ENCODE results near the gene RFX4. TPM values are rescaled to one million over a fixed set of nuclear protein-coding genes. Genes with fewer than 3 reads are reported as not detected.
"Not testable (repeated sequence)": the region's sequence is repeated elsewhere in the genome, so short reads cannot be mapped to it uniquely, and the experiment has no call there.

Gene RFX4
- total RNA-seq, 6 experiments from 2014 or later, result not detected

DNA sequence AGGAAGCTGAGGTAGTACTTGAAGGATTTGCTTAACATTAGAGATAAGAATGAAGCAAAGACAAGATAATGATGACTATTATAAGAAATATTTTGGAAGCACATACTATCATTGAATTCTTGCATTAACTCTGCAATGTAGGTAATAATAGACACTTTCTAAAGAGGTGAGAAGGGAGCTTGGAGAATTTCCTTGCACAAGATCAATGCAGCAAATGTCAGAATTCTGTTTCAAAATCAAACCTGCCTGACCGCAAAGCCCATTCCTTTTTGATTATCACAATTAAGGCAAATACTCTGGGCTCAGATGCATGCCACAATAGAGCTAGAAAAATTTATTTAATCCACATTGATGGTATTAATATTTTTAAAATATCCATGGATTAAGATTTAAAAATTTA is 141.3 kb downstream of the RFX4 start:
- TF ChIP-seq, protein P1, sequence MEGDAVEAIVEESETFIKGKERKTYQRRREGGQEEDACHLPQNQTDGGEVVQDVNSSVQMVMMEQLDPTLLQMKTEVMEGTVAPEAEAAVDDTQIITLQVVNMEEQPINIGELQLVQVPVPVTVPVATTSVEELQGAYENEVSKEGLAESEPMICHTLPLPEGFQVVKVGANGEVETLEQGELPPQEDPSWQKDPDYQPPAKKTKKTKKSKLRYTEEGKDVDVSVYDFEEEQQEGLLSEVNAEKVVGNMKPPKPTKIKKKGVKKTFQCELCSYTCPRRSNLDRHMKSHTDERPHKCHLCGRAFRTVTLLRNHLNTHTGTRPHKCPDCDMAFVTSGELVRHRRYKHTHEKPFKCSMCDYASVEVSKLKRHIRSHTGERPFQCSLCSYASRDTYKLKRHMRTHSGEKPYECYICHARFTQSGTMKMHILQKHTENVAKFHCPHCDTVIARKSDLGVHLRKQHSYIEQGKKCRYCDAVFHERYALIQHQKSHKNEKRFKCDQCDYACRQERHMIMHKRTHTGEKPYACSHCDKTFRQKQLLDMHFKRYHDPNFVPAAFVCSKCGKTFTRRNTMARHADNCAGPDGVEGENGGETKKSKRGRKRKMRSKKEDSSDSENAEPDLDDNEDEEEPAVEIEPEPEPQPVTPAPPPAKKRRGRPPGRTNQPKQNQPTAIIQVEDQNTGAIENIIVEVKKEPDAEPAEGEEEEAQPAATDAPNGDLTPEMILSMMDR (IDR thresholded peaks at IDR 0.05), result no peak
- Mint-ChIP-seq H3K27me3 (ENCODE audit: insufficient read depth) (peaks cover 8% of the 10 kb centered on the region; the same call in 1 of the 2 replicates), H3K9me3 (no peaks in the 10 kb centered on the region), H3K36me3 (ENCODE audit: low read depth) (no peaks in the 10 kb centered on the region), H3K4me3 (no peak overlapping the region), H3K4me1 (ENCODE audit: low read depth) (no peaks in the 10 kb centered on the region), H3K27ac (no peak overlapping the region)
- no peak for DNase-seq

DNA sequence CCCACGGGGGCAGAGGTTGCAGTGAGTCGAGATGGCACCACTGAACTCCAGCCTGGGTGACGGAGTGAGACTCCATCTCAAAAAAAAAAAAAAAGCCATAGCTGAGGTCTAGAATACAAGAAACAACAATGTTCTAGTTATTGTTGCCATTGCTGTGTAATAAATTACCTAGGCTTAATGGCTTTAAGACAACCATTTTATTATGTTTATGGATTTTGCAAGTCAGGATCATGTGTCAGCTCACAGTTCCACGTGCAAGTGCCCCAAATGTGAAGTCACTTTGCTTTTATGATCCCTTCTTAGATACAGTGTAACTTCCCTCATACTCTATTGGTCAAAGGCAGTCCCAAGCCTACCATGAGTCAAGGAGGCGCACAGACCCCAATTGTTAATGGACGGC is 142.1 kb downstream of the RFX4 start:
- no peak overlapping the region for H3K4me3 Mint-ChIP-seq
- no peak for DNase-seq
- TF ChIP-seq, protein P1 (IDR thresholded peaks at IDR 0.05), result no peak
- H3K27ac Mint-ChIP-seq, result no peak overlapping the region
- H3K36me3 Mint-ChIP-seq (ENCODE audit: low read depth), result no peaks in the 10 kb centered on the region
- H3K27me3 Mint-ChIP-seq (ENCODE audit: insufficient read depth), result peaks cover 5% of the 10 kb centered on the region; the same call in 1 of the 2 replicates
- H3K4me1 Mint-ChIP-seq (ENCODE audit: low read depth), result no peaks in the 10 kb centered on the region
- no peaks in the 10 kb centered on the region for H3K9me3 Mint-ChIP-seq

DNA sequence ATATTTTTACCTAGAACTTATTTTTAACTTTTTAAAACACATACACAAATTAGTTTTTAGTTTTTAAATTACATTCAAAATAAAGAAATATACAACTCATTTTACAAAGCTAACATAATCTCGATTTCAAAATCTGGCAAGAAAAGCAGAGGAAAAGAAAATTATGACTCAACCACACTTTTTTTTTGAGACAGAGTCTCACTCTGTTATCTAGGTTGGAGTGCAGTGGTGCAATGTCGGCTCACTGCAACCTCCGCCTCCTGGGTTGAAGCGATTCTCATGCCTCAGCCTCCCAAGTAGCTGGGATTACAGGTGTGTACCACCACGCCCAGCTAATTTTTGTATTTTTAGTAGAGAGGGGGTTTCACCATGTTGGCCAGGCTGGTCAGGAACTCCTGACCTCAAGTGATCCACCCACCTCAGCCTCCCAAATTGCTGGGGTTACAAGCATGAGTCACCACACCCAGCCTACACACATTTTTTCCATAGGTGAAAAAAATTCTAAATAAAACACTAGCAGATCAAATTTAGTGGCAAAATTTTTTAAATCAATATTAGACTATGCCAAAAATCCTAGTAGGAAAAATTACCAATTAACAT is 143.9 kb downstream of the RFX4 start:
- not testable (repeated sequence) for H3K27me3 Mint-ChIP-seq (ENCODE audit: insufficient read depth); DNase-seq; H3K27ac Mint-ChIP-seq; H3K36me3 Mint-ChIP-seq (ENCODE audit: low read depth); H3K9me3 Mint-ChIP-seq; H3K4me3 Mint-ChIP-seq; H3K4me1 Mint-ChIP-seq (ENCODE audit: low read depth)

DNA sequence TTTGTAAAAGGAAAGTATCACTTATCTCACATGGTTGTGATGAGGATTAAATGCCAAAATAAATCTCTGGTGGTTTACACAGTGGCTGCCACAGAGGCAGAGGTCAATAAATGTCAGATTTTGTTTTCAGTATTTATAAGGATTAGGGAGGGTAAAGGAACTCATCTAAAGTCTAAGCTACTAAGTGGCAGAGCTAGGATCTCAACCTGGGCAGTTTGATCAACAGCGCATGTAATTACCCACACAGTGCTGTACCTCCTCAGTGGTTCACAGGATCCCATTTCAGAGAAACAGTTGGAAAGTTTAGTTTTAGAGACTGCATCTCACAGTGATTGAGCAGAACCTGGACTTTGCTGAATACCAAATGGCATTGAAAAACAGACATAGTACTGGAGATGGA is 146.8 kb downstream of the RFX4 start:
- Mint-ChIP-seq H3K27ac (no peak overlapping the region), H3K4me1 (ENCODE audit: low read depth) (no peaks in the 10 kb centered on the region), H3K4me3 (no peak overlapping the region)

DNA sequence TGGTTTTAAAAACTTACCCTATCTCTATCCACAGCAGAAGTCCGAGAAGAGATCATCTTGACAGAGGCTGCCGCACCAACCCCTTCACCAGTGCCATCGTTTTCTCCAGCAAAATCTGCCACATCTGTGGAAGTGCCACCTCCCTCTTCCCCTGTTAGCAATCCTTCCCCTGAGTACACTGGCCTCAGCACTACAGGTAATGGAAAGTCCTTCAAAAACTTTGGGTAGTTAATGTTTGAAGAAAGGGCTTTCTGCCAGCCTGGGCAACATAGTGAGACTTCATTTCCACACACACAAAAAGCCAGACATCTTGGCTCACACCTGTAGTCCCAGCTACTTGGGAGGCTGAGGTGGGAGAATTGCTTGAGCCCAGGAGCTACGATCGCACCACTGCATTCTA is 150.1 kb downstream of the RFX4 start:
- Mint-ChIP-seq H3K9me3 (no peaks in the 10 kb centered on the region), H3K27me3 (ENCODE audit: insufficient read depth) (peaks cover 3% of the 10 kb centered on the region), H3K4me1 (ENCODE audit: low read depth) (no peaks in the 10 kb centered on the region), H3K36me3 (ENCODE audit: low read depth) (no peaks in the 10 kb centered on the region), H3K27ac (no peak overlapping the region), H3K4me3 (no peak overlapping the region)
- TF ChIP-seq, protein P1 (IDR thresholded peaks at IDR 0.05), result no peak
- DNase-seq, result no peak

More for the DNA sequence above, 146.8 kb downstream of the RFX4 start:
- TF ChIP-seq, protein P1 (IDR thresholded peaks at IDR 0.05), result no peak
- H3K9me3 Mint-ChIP-seq, result no peaks in the 10 kb centered on the region
- no peaks in the 10 kb centered on the region for H3K36me3 Mint-ChIP-seq (ENCODE audit: low read depth)
- no peak for DNase-seq
- no peaks in the 10 kb centered on the region; the same call in 1 of the 2 replicates for H3K27me3 Mint-ChIP-seq (ENCODE audit: insufficient read depth)

DNA sequence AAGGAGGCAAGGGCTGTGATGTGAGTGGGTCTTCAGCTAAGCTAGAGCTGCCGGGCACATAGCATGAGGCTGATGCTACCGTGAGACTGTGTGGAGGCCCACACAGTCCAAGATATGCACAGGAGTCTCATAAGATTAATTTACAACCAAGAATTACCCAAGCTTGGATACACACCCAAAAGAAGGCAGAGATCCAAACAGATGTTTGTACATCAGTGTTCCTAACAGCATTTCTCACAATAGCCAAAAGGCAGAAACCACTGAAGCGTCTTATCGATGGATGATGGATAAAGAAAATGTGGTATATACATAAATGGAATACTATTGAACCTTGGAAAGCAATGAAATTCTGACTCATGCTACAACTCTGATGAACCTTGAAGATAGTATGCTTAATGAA is 150.9 kb downstream of the RFX4 start:
- Mint-ChIP-seq H3K27ac (no peak overlapping the region), H3K9me3 (no peaks in the 10 kb centered on the region), H3K4me1 (ENCODE audit: low read depth) (no peaks in the 10 kb centered on the region), H3K36me3 (ENCODE audit: low read depth) (no peaks in the 10 kb centered on the region), H3K27me3 (ENCODE audit: insufficient read depth) (peaks cover 3% of the 10 kb centered on the region), H3K4me3 (no peak overlapping the region)
- DNase-seq, result no peak
- TF ChIP-seq, protein P1 (IDR thresholded peaks at IDR 0.05), result no peak
